WTC11 (cell line): Measurements from ENCODE around the gene ABCB11. TPM values are rescaled to one million over a fixed set of nuclear protein-coding genes. Genes with fewer than 3 reads are reported as not detected.

ENCODE experiments used
- ATAC-seq: fragments of 200-7000 bp; cut with Tn5 transposase; 2 replicates; pipeline ENCODE4 v1.10.0; 2021; ENCODE audit warnings: mild to moderate bottlenecking, moderate library complexity
- CTCF ChIA-PET: fragments of 300-600 bp; sonication (Branson Sonifier 250); formaldehyde crosslinking; loops from one replicate; lab custom pipeline; 2021; ENCODE audit warnings: antibody characterized with exemption; lab: Charles Lee
- POLR2A ChIA-PET: fragments of 350-600 bp; sonication (Branson Sonifier 250); formaldehyde crosslinking; loops from one replicate; lab custom pipeline; 2021; ENCODE audit warnings: antibody characterized with exemption; lab: Charles Lee
- DNase-seq: peaks from one replicate; pipeline ENCODE4 v3.0.0; 2021; ENCODE audit warnings: low spot score
- H3K27ac Mint-ChIP-seq: 2 replicates; pipeline ENCODE4 v1.8.0; 2021; ENCODE audit warnings: mixed read lengths
- H3K27me3 Mint-ChIP-seq: 2 replicates; pipeline ENCODE4 v1.8.0; 2021; ENCODE audit warnings: low read depth, mild to moderate bottlenecking, moderate library complexity, mixed read lengths
- H3K36me3 Mint-ChIP-seq: 2 replicates; pipeline ENCODE4 v1.8.0; 2021; ENCODE audit warnings: mixed read lengths
- H3K4me1 Mint-ChIP-seq: 2 replicates; pipeline ENCODE4 v1.8.0; 2022; ENCODE audit warnings: mixed read lengths
- H3K4me3 Mint-ChIP-seq: 2 replicates; pipeline ENCODE4 v1.8.0; 2021; ENCODE audit warnings: mild to moderate bottlenecking, moderate library complexity, mixed read lengths
- H3K9me3 Mint-ChIP-seq: 2 replicates; pipeline ENCODE4 v1.8.0; 2021; ENCODE audit warnings: mixed read lengths
- ATF6 ChIP-seq: sonication (generic); formaldehyde crosslinking; IDR thresholded peaks from 2 replicates; pipeline ENCODE4 v1.8.1; 2023; ENCODE audit warnings: mild to moderate bottlenecking, missing genetic modification reagents
- CBFB ChIP-seq: sonication (generic); formaldehyde crosslinking; IDR thresholded peaks from 2 replicates; pipeline ENCODE4 v1.8.1; 2022; ENCODE audit warnings: mild to moderate bottlenecking, low read depth, missing genetic modification reagents
- CDX4 ChIP-seq: fragments of 250-450 bp; sonication (Bioruptor Pico); IDR thresholded peaks from 2 replicates; pipeline ENCODE4 v1.9.0; 2021; ENCODE audit warnings: moderate library complexity, mild to moderate bottlenecking, inconsistent platforms, borderline replicate concordance
- E2F4 ChIP-seq: sonication (generic); formaldehyde crosslinking; IDR thresholded peaks from 2 replicates; pipeline ENCODE4 v1.8.1; 2022; ENCODE audit warnings: low read depth, mild to moderate bottlenecking, moderate library complexity, missing genetic modification reagents, borderline replicate concordance
- ELF4 ChIP-seq: sonication (generic); formaldehyde crosslinking; IDR thresholded peaks from 2 replicates; pipeline ENCODE4 v1.8.1; 2022; ENCODE audit warnings: low read depth, mild to moderate bottlenecking, moderate library complexity, missing genetic modification reagents
- ERG ChIP-seq: fragments of 250-450 bp; sonication (Bioruptor Pico); IDR thresholded peaks from 2 replicates; pipeline ENCODE4 v1.8.0; 2021; ENCODE audit warnings: mild to moderate bottlenecking
- ESRRA ChIP-seq: sonication (generic); formaldehyde crosslinking; IDR thresholded peaks from 2 replicates; pipeline ENCODE4 v1.8.1; 2022; ENCODE audit warnings: mild to moderate bottlenecking, missing genetic modification reagents, borderline replicate concordance
- FOXK1 ChIP-seq: sonication (generic); formaldehyde crosslinking; IDR thresholded peaks from 2 replicates; pipeline ENCODE4 v1.8.0; 2022; ENCODE audit warnings: mild to moderate bottlenecking, moderate library complexity, missing genetic modification reagents
- FOXP1 ChIP-seq: sonication (generic); formaldehyde crosslinking; IDR thresholded peaks from 2 replicates; pipeline ENCODE4 v1.8.0; 2022; ENCODE audit warnings: missing genetic modification reagents, mild to moderate bottlenecking, moderate library complexity, borderline replicate concordance
- SOX15 ChIP-seq: fragments of 250-450 bp; sonication (Bioruptor Pico); IDR thresholded peaks from 2 replicates; pipeline ENCODE4 v1.9.0; 2021; ENCODE audit warnings: mild to moderate bottlenecking
- TP53 ChIP-seq: sonication (generic); formaldehyde crosslinking; IDR thresholded peaks from 2 replicates; pipeline ENCODE4 v1.8.1; 2023; ENCODE audit warnings: mild to moderate bottlenecking, missing genetic modification reagents
- USF1 ChIP-seq: sonication (generic); formaldehyde crosslinking; IDR thresholded peaks from 2 replicates; pipeline ENCODE4 v1.8.0; 2022; ENCODE audit warnings: mild to moderate bottlenecking, missing genetic modification reagents
- ZNF219 ChIP-seq: sonication (generic); formaldehyde crosslinking; IDR thresholded peaks from 2 replicates; pipeline ENCODE4 v1.8.0; 2023; ENCODE audit warnings: missing genetic modification reagents, mild to moderate bottlenecking, borderline replicate concordance
- ZNF263 ChIP-seq: sonication (generic); formaldehyde crosslinking; IDR thresholded peaks from 2 replicates; pipeline ENCODE4 v1.8.1; 2022; ENCODE audit warnings: low read depth, mild to moderate bottlenecking, moderate library complexity, missing genetic modification reagents
- ZNF396 ChIP-seq: fragments of 250-450 bp; sonication (Bioruptor Pico); IDR thresholded peaks from 2 replicates; pipeline ENCODE4 v1.8.0; 2021; ENCODE audit warnings: mild to moderate bottlenecking, moderate library complexity, borderline replicate concordance
- ZNF423 ChIP-seq: fragments of 250-450 bp; sonication (Bioruptor Pico); IDR thresholded peaks from 2 replicates; pipeline ENCODE4 v2.1.2; 2022; ENCODE audit warnings: mild to moderate bottlenecking, moderate library complexity
- ZNF532 ChIP-seq: fragments of 250-450 bp; sonication (Bioruptor Pico); IDR thresholded peaks from 2 replicates; pipeline ENCODE4 v1.9.0; 2021; ENCODE audit warnings: mild to moderate bottlenecking, borderline replicate concordance
- total RNA-seq: library from RNA; stranded (reverse); gene quantifications from 3 replicates; pipeline ENCODE4 v1.2.3, GENCODE V29; 2021

Gene ABCB11
- total RNA-seq, 1 experiment from 2014 or later, result 0.77 TPM

- CTCF ChIA-PET, result no interaction called here
- no peaks in the 10 kb centered on the region for H3K27me3 Mint-ChIP-seq
- no peak overlapping the region for H3K27ac Mint-ChIP-seq
- TF ChIP-seq ZNF532 (no peak), CBFB (CRISPR knock-in tag) (no peak), SOX15 (CRISPR knock-in tag) (no peak)
- POLR2A ChIA-PET, result no interaction called here
- ATAC-seq, result no peak
- 0 out of 2 replicates have a peak, but pooled peaks cover 3% of the 10 kb centered on the region for H3K9me3 Mint-ChIP-seq
- peaks cover 13% of the 10 kb centered on the region for H3K4me1 Mint-ChIP-seq
- DNase-seq, result no peak
- H3K36me3 Mint-ChIP-seq, result no peaks in the 10 kb centered on the region
- no peak overlapping the region for H3K4me3 Mint-ChIP-seq
Measured at GRCh38 chr2:169010633-169011460, 20.3 kb downstream of the ABCB11 start.

- Mint-ChIP-seq H3K9me3 (0 out of 2 replicates have a peak, but pooled peaks cover 3% of the 10 kb centered on the region), H3K4me3 (no peak overlapping the region), H3K36me3 (no peaks in the 10 kb centered on the region), H3K27me3 (no peaks in the 10 kb centered on the region), H3K4me1 (peaks cover 11% of the 10 kb centered on the region), H3K27ac (no peak overlapping the region)
- CTCF ChIA-PET, result no interaction called here
- DNase-seq (no peak), ATAC-seq (no peak)
- POLR2A ChIA-PET, result no interaction called here
- TF ChIP-seq ZNF532, result no peak
- TF ChIP-seq E2F4, result no peak
- TF ChIP-seq ELF4, result no peak
- no peak for TF ChIP-seq FOXP1 (CRISPR knock-in tag)
- TF ChIP-seq USF1, result no peak
- no peak for TF ChIP-seq ZNF219 (CRISPR knock-in tag)
- no peak for TF ChIP-seq ZNF423 (CRISPR knock-in tag)
- TF ChIP-seq ESRRA (CRISPR knock-in tag), result no peak
- TF ChIP-seq TP53, result no peak
- TF ChIP-seq FOXK1, result no peak
- no peak for TF ChIP-seq CDX4
- TF ChIP-seq ERG (CRISPR knock-in tag), result no peak
- TF ChIP-seq ZNF263 (CRISPR knock-in tag), result no peak
- TF ChIP-seq ATF6 (CRISPR knock-in tag), result no peak
- TF ChIP-seq ZNF396 (CRISPR knock-in tag), result no peak
Measured at GRCh38 chr2:169009865-169010579, 21.1 kb downstream of the ABCB11 start.
